ENCODE measurements around the gene SHANK1. TPM values are rescaled to one million over a fixed set of nuclear protein-coding genes. Genes with fewer than 3 reads are reported as not detected.

Gene SHANK1
- total RNA-seq, 4 donors from 2014 or later = 4.0 to 6.5 TPM; not detected in 2

GRCh38 chr19:50745221-50745620 is 25.6 kb upstream of the SHANK1 start:
- no peaks in the 10 kb centered on the region for H3K27me3 ChIP-seq
- no peak for TF ChIP-seq CTCF (IDR thresholded peaks at IDR 0.05)
- TF ChIP-seq POLR2A (IDR thresholded peaks at IDR 0.05) = no peak
- H3K4me1 ChIP-seq = no peaks in the 10 kb centered on the region
- no peak overlapping the region for H3K27ac ChIP-seq
- DNase-seq = no peak
- H3K36me3 ChIP-seq = no peaks in the 10 kb centered on the region
- H3K4me3 ChIP-seq = no peak overlapping the region
- no peaks in the 10 kb centered on the region for H3K9me3 ChIP-seq
- intact Hi-C loops (cut with DNase I; ENCODE audit: low total_unique reads) = no loop called here

DNA sequence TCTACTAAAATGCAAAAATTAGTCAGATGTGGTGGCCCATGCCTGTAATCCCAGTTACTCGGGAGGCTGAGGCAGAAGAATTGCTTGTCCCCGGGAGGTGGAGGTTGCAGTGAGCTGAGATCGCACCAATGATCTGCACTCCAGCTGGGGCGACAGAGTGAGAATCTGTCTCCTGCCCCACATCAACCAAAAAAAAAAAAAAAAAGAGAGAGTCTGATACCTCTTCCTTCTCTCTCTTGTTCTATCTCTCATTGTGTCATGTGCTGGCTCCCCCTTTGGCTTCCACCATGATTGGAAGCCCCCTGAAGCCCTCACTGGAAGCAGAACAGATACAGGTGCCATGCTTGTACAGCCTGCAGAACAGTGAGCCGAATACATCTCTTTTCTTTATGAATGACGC is 23.9 kb upstream of the SHANK1 start:
- H3K36me3 ChIP-seq = no peaks in the 10 kb centered on the region
- no peak overlapping the region for H3K4me3 ChIP-seq
- no peaks in the 10 kb centered on the region for H3K4me1 ChIP-seq
- intact Hi-C loops (cut with DNase I; ENCODE audit: low total_unique reads) = no loop called here
- no peak for DNase-seq
- no peak overlapping the region for H3K27ac ChIP-seq
- H3K9me3 ChIP-seq = no peaks in the 10 kb centered on the region
- TF ChIP-seq POLR2A (IDR thresholded peaks at IDR 0.05) = no peak
- no peak for TF ChIP-seq CTCF (IDR thresholded peaks at IDR 0.05)
- no peaks in the 10 kb centered on the region for H3K27me3 ChIP-seq

DNA sequence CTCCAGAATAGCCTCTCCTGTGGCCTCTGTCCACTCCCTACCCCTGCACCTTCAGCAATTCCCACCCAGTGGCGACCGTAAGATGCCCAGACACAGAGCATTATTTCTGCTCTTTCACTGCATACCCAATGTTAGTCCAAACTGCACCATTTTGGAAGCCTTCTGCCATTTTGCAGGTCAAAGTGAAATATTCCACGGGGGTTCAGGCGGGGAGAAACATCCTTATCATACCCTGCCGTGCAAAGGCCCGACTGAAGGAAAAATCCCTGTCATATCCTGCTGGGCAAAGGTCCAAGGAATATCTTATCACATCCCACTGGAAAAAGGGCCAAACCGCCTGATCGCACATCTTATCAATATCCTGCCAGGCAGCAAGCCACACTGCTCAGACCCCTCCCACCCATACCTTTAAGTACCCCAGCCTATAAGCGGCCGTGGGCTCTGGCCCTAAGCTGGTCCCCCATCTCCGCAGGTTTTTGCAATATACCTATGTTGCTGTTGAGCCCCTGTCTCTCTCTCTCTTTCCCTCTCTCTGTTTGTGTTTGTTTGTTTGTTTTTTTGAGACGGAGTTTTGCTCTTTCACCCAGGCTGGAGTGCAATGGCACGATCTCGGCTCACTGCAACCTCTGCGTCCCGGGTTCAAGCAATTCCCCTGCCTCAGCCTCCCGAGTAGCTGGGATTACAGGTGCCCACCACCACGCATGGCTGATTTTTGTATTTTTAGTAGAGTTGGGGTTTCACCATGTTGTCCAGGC is 21.8 kb upstream of the SHANK1 start:
- no peak overlapping the region for H3K27ac ChIP-seq
- DNase-seq = no peak
- no peaks in the 10 kb centered on the region for H3K36me3 ChIP-seq
- TF ChIP-seq POLR2A (IDR thresholded peaks at IDR 0.05) (no peak), CTCF (IDR thresholded peaks at IDR 0.05) (no peak)
- H3K4me1 ChIP-seq = no peaks in the 10 kb centered on the region
- no peaks in the 10 kb centered on the region for H3K27me3 ChIP-seq
- no peaks in the 10 kb centered on the region for H3K9me3 ChIP-seq
- intact Hi-C loops (cut with DNase I; ENCODE audit: low total_unique reads) = no loop called here
- H3K4me3 ChIP-seq = no peak overlapping the region

DNA sequence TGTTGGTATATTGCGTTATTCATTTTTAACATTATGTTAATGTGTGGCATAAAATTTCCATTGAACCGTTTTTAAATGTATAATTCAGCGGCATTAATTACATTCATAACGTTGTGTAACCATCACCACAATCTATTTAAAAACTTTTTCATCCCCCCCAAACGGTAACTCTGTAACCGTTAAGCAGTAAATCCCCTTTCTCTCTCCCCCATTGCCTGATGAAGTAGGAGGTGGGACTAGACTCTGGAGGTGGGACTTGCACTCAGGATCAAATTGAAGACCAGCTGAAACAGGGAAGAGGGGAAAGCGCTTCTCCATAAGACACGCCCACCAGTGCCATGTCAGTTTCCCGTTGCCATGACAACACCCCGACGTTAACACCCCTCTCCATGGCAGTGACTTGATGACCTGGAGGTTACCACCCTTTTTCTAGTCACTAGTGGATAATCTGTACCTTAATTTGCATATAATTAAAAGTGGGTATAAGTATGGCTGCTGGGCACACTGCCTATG is 20.4 kb upstream of the SHANK1 start:
- H3K27ac ChIP-seq = no peak overlapping the region
- DNase-seq = no peak
- no peak for TF ChIP-seq CTCF (IDR thresholded peaks at IDR 0.05)
- TF ChIP-seq POLR2A (IDR thresholded peaks at IDR 0.05) = no peak
- H3K4me1 ChIP-seq = no peaks in the 10 kb centered on the region
- no peaks in the 10 kb centered on the region for H3K36me3 ChIP-seq
- H3K9me3 ChIP-seq = no peaks in the 10 kb centered on the region
- no peaks in the 10 kb centered on the region for H3K27me3 ChIP-seq
- no peak overlapping the region for H3K4me3 ChIP-seq
- intact Hi-C loops (cut with DNase I; ENCODE audit: low total_unique reads) = no loop called here

DNA sequence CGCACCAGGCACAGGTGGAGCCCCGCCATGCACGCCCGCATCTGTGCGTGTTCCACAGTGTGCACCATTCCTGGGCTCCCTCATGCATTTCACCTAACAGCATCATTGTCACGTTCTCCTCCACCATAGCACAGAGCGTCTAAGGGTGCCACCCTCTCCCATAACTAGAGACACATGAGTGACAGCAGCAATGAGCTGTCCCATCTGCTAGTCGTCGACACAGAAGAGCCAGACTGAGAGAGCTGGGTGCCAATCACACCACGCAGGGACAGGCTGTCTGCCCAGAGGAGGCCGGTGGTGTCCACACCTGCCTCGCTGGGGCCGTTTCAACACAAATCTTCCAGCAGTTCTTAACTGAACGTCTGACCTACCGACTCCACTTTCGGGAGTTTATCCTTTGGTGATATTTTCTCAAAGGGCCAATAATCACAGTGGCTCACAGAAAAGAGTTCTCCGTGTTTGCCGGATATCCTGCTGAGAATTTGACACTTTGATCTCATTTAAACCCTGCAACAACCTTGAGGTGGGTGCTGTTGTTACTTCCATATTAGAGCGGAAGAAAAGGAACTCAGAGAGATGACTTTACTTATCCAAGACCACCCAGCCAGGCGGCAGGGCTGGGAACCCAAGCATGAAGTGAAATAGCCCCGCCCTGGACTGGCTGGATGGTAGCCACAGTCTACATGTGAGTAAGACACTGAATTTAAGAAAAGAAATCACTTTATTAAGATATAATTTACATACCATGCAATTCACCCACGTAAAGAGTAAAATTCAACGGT is 19.7 kb upstream of the SHANK1 start:
- no peaks in the 10 kb centered on the region for H3K27me3 ChIP-seq
- no peak overlapping the region for H3K27ac ChIP-seq
- no peak for DNase-seq
- no peaks in the 10 kb centered on the region for H3K4me1 ChIP-seq
- H3K4me3 ChIP-seq = no peak overlapping the region
- H3K36me3 ChIP-seq = no peaks in the 10 kb centered on the region
- no peak for TF ChIP-seq POLR2A (IDR thresholded peaks at IDR 0.05)
- TF ChIP-seq CTCF (IDR thresholded peaks at IDR 0.05) = no peak
- intact Hi-C loops (cut with DNase I; ENCODE audit: low total_unique reads) = no loop called here
- H3K9me3 ChIP-seq = no peaks in the 10 kb centered on the region
